GM23248 (cell line): ENCODE results near the gene KCNH4. TPM values are rescaled to one million over a fixed set of nuclear protein-coding genes. Genes with fewer than 3 reads are reported as not detected.

ENCODE experiments used
- DNase-seq: peaks from one replicate; pipeline ENCODE4 v3.0.0-alpha.2; 2015
- H2AFZ ChIP-seq: fragments of 200-600 bp; sonication (generic); 2 replicates; pipeline ENCODE4 v1.6.1; 2016; ENCODE audit warnings: antibody characterized with exemption
- H3F3A ChIP-seq: fragments of 200-600 bp; sonication (generic); 2 replicates; pipeline ENCODE4 v1.6.1; 2016; ENCODE audit warnings: mild to moderate bottlenecking, antibody characterized with exemption, mixed run types; ENCODE audit not compliant: insufficient read depth
- H3K27ac ChIP-seq: fragments of 200-600 bp; sonication (generic); 2 replicates; pipeline ENCODE4 v1.5.1; 2016; ENCODE audit warnings: mild to moderate bottlenecking
- H3K27me3 ChIP-seq: fragments of 200-600 bp; sonication (generic); replicated peaks from 2 replicates; pipeline ENCODE4 v1.6.1; 2016; ENCODE audit warnings: mild to moderate bottlenecking; ENCODE audit not compliant: insufficient read depth
- H3K36me3 ChIP-seq: fragments of 200-600 bp; sonication (generic); 2 replicates; pipeline ENCODE4 v1.6.1; 2016; ENCODE audit warnings: low read depth, mild to moderate bottlenecking
- H3K4me1 ChIP-seq: fragments of 200-600 bp; sonication (generic); 2 replicates; pipeline ENCODE4 v1.6.1; 2016; ENCODE audit warnings: mild to moderate bottlenecking; ENCODE audit not compliant: insufficient read depth
- H3K4me2 ChIP-seq: fragments of 200-600 bp; sonication (generic); one replicate; pipeline ENCODE4 v1.6.1; 2016; ENCODE audit warnings: mild to moderate bottlenecking; ENCODE audit not compliant: unreplicated experiment
- H3K4me3 ChIP-seq: fragments of 200-600 bp; sonication (generic); 2 replicates; pipeline ENCODE4 v1.5.1; 2016; ENCODE audit warnings: mild to moderate bottlenecking
- H3K79me2 ChIP-seq: fragments of 200-600 bp; sonication (generic); 2 replicates; pipeline ENCODE4 v1.6.1; 2016; ENCODE audit warnings: mild to moderate bottlenecking; ENCODE audit not compliant: insufficient read depth
- H3K9ac ChIP-seq: fragments of 200-600 bp; sonication (generic); 2 replicates; pipeline ENCODE4 v1.6.1; 2016; ENCODE audit warnings: mild to moderate bottlenecking
- H3K9me2 ChIP-seq: fragments of 200-600 bp; sonication (generic); 2 replicates; pipeline ENCODE4 v1.6.1; 2016; ENCODE audit warnings: mixed run types, mild to moderate bottlenecking, moderate library complexity; ENCODE audit not compliant: insufficient read depth
- H3K9me3 ChIP-seq: fragments of 200-600 bp; sonication (generic); one replicate; pipeline ENCODE4 v1.6.1; 2017; ENCODE audit warnings: low read depth
- H4K20me1 ChIP-seq: fragments of 200-600 bp; sonication (generic); 2 replicates; pipeline ENCODE4 v1.6.0; 2016; ENCODE audit not compliant: insufficient read depth
- EZH2 ChIP-seq: fragments of 200-600 bp; sonication (generic); IDR thresholded peaks from 2 replicates; pipeline ENCODE4 v1.6.1; 2018; ENCODE audit warnings: antibody characterized with exemption, mild to moderate bottlenecking; ENCODE audit not compliant: insufficient read depth, poor library complexity, severe bottlenecking
- EZH2phosphoT487 ChIP-seq: fragments of 200-600 bp; sonication (generic); IDR thresholded peaks from 2 replicates; pipeline ENCODE4 v1.6.1; 2018; ENCODE audit warnings: antibody characterized with exemption, moderate library complexity, mild to moderate bottlenecking, low read depth; ENCODE audit not compliant: insufficient read depth
- WGBS, 2 experiments: methylation state at CpG; one replicate each; pipeline ENCODE4 v1.1.6; 2015 to 2017; ENCODE audit warnings: low lambda C conversion rate in 2 of 2, low coverage in 1 of 2; ENCODE audit errors: missing lambda C conversion rate in 2 of 2; 5-methylcytosine and 5-hydroxymethylcytosine counted together
- in situ Hi-C: fragments of 300-500 bp; cut with MboI; formaldehyde crosslinking; loops from 2 replicates; pipeline ENCODE4 v1.15.0; 2020
- polyA plus RNA-seq: library from polyadenylated mRNA; unstranded; fragments of >200 nt; fragmentation: Nextera tagmentation; extraction: Ambion mirVana; gene quantifications from 2 replicates; pipeline ENCODE4 v1.2.1, GENCODE V29; 2016
- total RNA-seq: library from RNA; depleted of rRNA; stranded (reverse); fragments of >200 nt; shearing (Covaris generic); gene quantifications from 2 replicates; pipeline ENCODE4 v1.2.3, GENCODE V29; 2014

The KCNH4 gene
- total and polyA plus RNA-seq, 2 experiments from 2014 or later: not detected

DNA sequence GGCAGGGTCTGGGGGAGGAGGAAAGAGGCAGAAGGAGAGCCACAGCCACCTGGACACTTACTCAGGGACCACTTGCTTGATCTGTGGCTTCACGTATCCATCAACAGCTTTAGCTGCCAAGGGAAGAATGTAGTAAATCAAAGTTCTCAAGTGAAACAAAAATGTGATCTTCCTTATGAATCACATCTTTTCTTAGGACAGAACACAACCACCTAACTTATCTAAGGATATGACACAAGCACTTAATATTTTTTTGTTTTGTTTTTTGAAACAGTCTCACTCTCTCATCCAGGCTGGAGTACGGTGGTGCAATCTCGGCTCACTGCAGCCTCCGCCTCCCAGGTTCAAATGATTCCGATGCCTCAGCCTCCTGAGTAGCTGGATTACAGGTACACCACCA is 21.8 kb upstream of the KCNH4 start:
- H3K4me1 ChIP-seq: no peaks in the 10 kb centered on the region
- peaks cover 12% of the 10 kb centered on the region for H3K36me3 ChIP-seq
- no peaks in the 10 kb centered on the region for H3K27me3 ChIP-seq
- H2AFZ ChIP-seq: no peak overlapping the region
- H3K9me2 ChIP-seq: no peaks in the 10 kb centered on the region
- in situ Hi-C loops: no loop called here
- 93 to 100% methylated on average over 5 of the region's 5 CpGs for whole genome bisulfite sequencing, 2 experiments
- H3F3A ChIP-seq: no peaks in the 10 kb centered on the region
- no peaks in the 10 kb centered on the region for H4K20me1 ChIP-seq
- no peak overlapping the region for H3K27ac ChIP-seq
- H3K4me3 ChIP-seq: no peak overlapping the region
- H3K9ac ChIP-seq: no peak overlapping the region
- H3K79me2 ChIP-seq: no peaks in the 10 kb centered on the region
- H3K9me3 ChIP-seq: no peaks in the 10 kb centered on the region
- no peak for DNase-seq
- TF ChIP-seq EZH2phosphoT487 (no peak), EZH2 (no peak)
- H3K4me2 ChIP-seq: no peak overlapping the region

DNA sequence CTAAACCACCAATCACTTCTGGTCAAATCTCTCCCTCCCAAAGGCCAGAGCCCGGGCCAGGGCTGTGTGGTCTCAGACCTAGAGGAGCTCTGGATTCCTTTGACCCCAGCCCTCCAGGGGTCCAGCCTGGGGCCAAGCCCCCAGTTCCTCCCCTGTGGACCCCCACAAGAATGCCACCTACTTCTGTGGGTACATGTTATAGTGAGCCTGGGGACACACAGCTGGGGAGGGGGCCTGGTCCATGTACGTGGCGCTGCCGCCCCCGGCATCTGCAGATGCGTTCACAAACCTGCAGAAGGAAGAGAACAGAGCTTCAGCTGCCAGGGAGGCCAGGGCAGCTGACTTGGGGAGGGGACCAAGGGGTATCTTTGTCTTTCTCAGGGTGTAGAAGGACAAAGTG is 21.2 kb upstream of the KCNH4 start:
- H3K9me3 ChIP-seq: no peaks in the 10 kb centered on the region
- no peaks in the 10 kb centered on the region for H3K27me3 ChIP-seq
- no peak for DNase-seq
- no peak overlapping the region for H3K4me2 ChIP-seq
- in situ Hi-C loops: no loop called here
- TF ChIP-seq EZH2: no peak
- no peak for TF ChIP-seq EZH2phosphoT487
- H3K9me2 ChIP-seq: no peaks in the 10 kb centered on the region
- H3K9ac ChIP-seq: no peak overlapping the region
- H3K4me1 ChIP-seq: no peaks in the 10 kb centered on the region
- H3K27ac ChIP-seq: no peak overlapping the region
- no peak overlapping the region for H3K4me3 ChIP-seq
- H2AFZ ChIP-seq: no peak overlapping the region
- WGBS, 2 experiments: 93 to 94% methylated on average over 6 of the region's 6 CpGs
- no peaks in the 10 kb centered on the region for H3F3A ChIP-seq
- peaks cover 7% of the 10 kb centered on the region for H3K36me3 ChIP-seq
- H3K79me2 ChIP-seq: no peaks in the 10 kb centered on the region
- no peaks in the 10 kb centered on the region for H4K20me1 ChIP-seq

GRCh38 chr17:42201458-42201772 is 20.5 kb upstream of the KCNH4 start:
- 89 to 90% methylated on average over 10 of the region's 10 CpGs for WGBS, 2 experiments
- Histone ChIP-seq H3K36me3 (peaks cover 5% of the 10 kb centered on the region; the same call in 1 of the 2 replicates), H3F3A (no peaks in the 10 kb centered on the region), H3K4me1 (no peaks in the 10 kb centered on the region), H3K9me3 (no peaks in the 10 kb centered on the region), H3K9me2 (no peaks in the 10 kb centered on the region), H3K9ac (no peak overlapping the region), H3K4me3 (no peak overlapping the region), H3K27me3 (no peaks in the 10 kb centered on the region), H3K79me2 (no peaks in the 10 kb centered on the region), H3K4me2 (no peak overlapping the region), H3K27ac (no peak overlapping the region), H2AFZ (no peak overlapping the region), H4K20me1 (no peaks in the 10 kb centered on the region)
- no peak for DNase-seq
- TF ChIP-seq EZH2phosphoT487 (no peak), EZH2 (no peak)
- in situ Hi-C loops: no loop called here

- no peaks in the 10 kb centered on the region for H4K20me1 ChIP-seq
- H3K4me1 ChIP-seq: no peaks in the 10 kb centered on the region
- no peak overlapping the region for H3K9ac ChIP-seq
- H3K36me3 ChIP-seq: peaks cover 5% of the 10 kb centered on the region; the same call in 1 of the 2 replicates
- 86% methylated on average over 14 of the region's 14 CpGs for WGBS, 2 experiments
- no peaks in the 10 kb centered on the region for H3K79me2 ChIP-seq
- H2AFZ ChIP-seq: no peak overlapping the region
- no peak overlapping the region for H3K4me3 ChIP-seq
- H3K9me2 ChIP-seq: no peaks in the 10 kb centered on the region
- in situ Hi-C loops: no loop called here
- H3K4me2 ChIP-seq: no peak overlapping the region
- no peaks in the 10 kb centered on the region for H3K27me3 ChIP-seq
- TF ChIP-seq EZH2 (no peak), EZH2phosphoT487 (no peak)
- H3F3A ChIP-seq: no peaks in the 10 kb centered on the region
- H3K27ac ChIP-seq: no peak overlapping the region
- H3K9me3 ChIP-seq: no peaks in the 10 kb centered on the region
- DNase-seq: no peak
Observed at GRCh38 chr17:42200706-42201457, 19.9 kb upstream of the KCNH4 start.
